Nephron progenitor cell (in vitro differentiated cells): Measurements from ENCODE around the gene PI4KA.

ENCODE experiments used
- DNase-seq: peaks from one replicate; pipeline ENCODE4 v3.0.0; 2021
- H3K27ac Mint-ChIP-seq: 2 replicates; pipeline ENCODE4 v1.8.0; 2021; ENCODE audit warnings: mild to moderate bottlenecking, moderate library complexity, mixed read lengths
- H3K27me3 Mint-ChIP-seq: 2 replicates; pipeline ENCODE4 v1.8.0; 2021; ENCODE audit warnings: mild to moderate bottlenecking, low read depth, mixed read lengths; ENCODE audit not compliant: poor library complexity
- H3K36me3 Mint-ChIP-seq: 2 replicates; pipeline ENCODE4 v1.8.0; 2021; ENCODE audit warnings: low read depth, mixed read lengths
- H3K4me1 Mint-ChIP-seq: 2 replicates; pipeline ENCODE4 v1.8.0; 2021; ENCODE audit warnings: mixed read lengths
- H3K4me3 Mint-ChIP-seq: 2 replicates; pipeline ENCODE4 v1.8.0; 2021; ENCODE audit warnings: mild to moderate bottlenecking, moderate library complexity, mixed read lengths
- H3K9me3 Mint-ChIP-seq: 2 replicates; pipeline ENCODE4 v1.8.0; 2021; ENCODE audit warnings: mild to moderate bottlenecking, moderate library complexity, mixed read lengths
- CTCF ChIP-seq: fragments of 200-600 bp; sonication (generic); IDR thresholded peaks from 2 replicates; pipeline ENCODE4 v1.5.0; 2021; ENCODE audit warnings: antibody characterized with exemption

Gene PI4KA

DNA sequence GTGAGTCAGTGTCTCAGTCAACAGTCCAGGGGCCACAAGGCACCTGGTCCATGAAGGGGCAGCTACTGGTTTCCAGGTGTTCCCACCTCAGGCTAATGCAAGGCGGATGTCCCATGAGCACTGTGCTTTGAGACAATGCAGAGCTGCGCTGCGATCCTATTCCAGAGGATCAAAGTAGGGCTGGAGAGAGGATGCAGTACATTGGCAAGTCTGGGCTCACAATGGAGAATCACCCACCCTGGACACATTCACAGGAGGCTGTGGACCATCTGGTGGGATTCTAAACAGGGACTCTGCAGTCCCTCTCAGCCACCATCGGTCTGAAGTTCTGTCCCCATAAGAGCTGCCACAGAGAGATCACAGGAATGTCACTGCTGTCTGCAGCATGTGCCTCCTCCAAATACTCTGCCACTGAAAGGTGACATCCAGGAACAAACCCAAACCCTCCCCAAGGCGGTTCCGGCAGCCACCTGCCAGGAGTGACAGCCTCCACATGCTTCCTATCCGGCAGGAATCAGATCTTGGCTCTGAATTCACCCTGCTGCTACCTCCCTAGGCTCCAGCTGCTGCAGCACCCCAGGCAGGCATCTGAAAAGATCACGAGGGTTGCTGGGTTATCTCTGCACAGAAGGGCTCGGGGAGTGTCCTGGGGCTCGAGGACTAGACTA is 130.0 kb downstream of the PI4KA start:
- Mint-ChIP-seq H3K27ac (no peak overlapping the region), H3K36me3 (peaks cover 8% of the 10 kb centered on the region), H3K27me3 (no peaks in the 10 kb centered on the region), H3K9me3 (no peaks in the 10 kb centered on the region), H3K4me1 (no peaks in the 10 kb centered on the region), H3K4me3 (no peak overlapping the region)
- no peak for TF ChIP-seq CTCF
- DNase-seq, result no peak

- H3K27ac Mint-ChIP-seq, result no peak overlapping the region
- no peak overlapping the region for H3K4me3 Mint-ChIP-seq
- no peak for TF ChIP-seq CTCF
Observed at GRCh38 chr22:20727118-20728015, 131.2 kb downstream of the PI4KA start.

DNA sequence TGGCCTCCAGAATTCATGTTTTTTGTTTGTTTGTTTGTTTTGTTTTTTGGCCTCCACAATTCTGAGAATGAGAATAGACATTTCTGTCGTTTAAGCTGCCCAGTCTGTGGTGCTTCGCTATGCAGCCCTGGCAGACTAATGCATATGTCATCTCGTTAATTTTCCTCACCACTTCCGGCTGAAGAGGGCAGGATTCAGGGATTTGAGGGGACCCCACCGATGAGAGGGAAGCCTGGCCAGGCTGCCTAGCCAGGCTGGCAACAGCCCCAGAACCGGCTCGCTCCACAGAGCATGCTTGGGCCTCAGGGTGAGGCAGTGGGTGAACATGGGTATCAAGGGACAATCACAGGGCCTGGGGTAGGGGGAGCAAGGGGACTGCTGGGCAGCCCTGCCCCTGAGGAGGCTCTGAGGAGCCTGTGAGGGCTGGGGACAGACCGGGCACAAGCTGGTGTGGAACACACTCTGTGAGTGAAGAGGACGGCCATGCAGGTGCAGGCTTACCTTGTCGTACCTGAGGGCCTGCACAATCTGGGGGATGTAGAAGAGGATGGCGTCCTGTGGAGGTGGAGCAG is 132.5 kb downstream of the PI4KA start:
- no peaks in the 10 kb centered on the region for H3K4me1 Mint-ChIP-seq
- H3K4me3 Mint-ChIP-seq, result no peak overlapping the region
- no peaks in the 10 kb centered on the region for H3K9me3 Mint-ChIP-seq
- no peak for TF ChIP-seq CTCF
- peaks cover 2% of the 10 kb centered on the region for H3K27me3 Mint-ChIP-seq
- H3K27ac Mint-ChIP-seq, result no peak overlapping the region
- DNase-seq, result no peak
- H3K36me3 Mint-ChIP-seq, result peaks cover 21% of the 10 kb centered on the region

More at GRCh38 chr22:20727118-20728015, 131.2 kb downstream of the PI4KA start:
- Mint-ChIP-seq H3K36me3 (peaks cover 14% of the 10 kb centered on the region), H3K27me3 (no peaks in the 10 kb centered on the region), H3K9me3 (no peaks in the 10 kb centered on the region), H3K4me1 (no peaks in the 10 kb centered on the region)
- no peak for DNase-seq

DNA sequence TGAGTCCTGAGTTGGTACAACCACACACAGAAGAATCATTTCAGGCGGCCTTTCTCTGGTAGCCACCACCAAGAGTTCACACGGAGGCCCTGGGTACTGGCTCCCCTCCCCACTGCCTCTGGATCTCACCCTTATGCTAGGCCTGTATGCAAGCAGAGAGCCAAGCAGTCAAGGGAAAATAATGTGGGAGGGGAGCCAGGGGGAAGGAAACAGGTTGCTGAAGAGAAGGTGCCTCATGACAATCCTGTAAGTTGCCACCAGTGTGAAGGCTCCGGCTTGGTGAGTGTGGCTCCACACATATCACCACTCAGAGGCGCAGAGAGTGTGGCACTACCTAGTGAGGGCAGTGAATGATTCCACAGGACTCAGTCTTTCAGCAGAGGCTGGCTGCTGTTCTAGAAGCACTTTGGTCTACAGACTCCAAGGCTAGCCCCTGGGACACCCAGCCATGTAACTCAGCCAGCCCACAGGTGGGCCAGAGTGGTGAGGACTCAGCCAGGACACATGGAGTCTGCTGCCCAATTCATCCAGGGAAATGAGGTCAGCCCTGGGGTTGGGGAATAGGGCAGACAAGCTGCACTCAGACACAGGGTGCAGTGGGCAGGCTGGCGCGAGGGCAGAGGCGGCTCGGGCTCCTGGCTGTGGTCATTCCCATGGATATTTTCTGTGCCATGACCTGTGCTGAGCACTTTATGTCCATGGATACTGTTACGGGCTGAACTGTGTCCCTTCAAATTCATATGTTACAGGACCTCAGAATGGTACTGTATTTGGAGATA is 133.7 kb downstream of the PI4KA start:
- Mint-ChIP-seq H3K27me3 (peaks cover 2% of the 10 kb centered on the region), H3K27ac (no peak overlapping the region), H3K9me3 (no peaks in the 10 kb centered on the region), H3K36me3 (peaks cover 32% of the 10 kb centered on the region), H3K4me3 (no peak overlapping the region), H3K4me1 (no peaks in the 10 kb centered on the region)
- DNase-seq, result no peak
- TF ChIP-seq CTCF, result no peak

DNA sequence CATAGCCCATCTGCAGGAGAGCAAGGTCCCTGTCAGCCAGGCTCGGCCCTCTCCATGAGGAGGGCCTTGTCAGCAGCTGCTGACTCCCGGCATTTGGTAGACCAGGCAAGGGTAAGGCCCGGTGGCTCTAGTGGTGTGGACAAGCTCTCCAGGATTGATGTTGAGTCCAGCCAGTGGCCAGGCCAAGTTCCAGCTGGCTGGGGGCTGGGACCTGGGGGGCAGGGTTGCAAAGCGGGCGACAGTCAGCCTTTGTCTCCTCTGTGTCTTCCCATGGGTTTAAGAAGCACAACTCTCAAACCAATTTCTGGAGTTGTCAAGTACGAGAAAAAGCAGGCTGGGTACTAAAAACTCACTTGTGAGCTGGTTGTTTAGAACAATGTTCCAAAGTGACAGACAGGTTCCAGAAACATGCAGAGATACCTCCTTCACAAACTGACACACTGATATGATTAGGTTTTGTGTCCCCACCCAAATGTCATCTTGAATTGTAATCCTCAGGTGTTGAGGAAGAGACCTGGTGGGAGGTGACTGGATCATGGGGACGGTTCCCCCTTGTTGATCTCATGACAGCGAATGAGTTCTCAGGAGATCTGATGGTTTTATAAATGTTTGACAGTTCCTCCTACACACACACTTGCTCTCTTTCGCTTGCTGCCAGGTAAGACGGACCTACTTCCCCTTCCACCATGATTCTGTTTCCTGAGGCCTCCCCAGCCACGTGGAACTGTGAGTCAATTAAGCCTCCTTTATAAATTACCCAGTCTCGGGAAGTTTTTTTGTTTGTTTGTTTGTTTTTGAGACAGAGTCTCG is 137.0 kb downstream of the PI4KA start:
- Mint-ChIP-seq H3K27ac (peak overlapping the region; percentile 71), H3K4me1 (no peaks in the 10 kb centered on the region), H3K4me3 (no peak overlapping the region), H3K9me3 (no peaks in the 10 kb centered on the region), H3K36me3 (peaks cover 35% of the 10 kb centered on the region), H3K27me3 (peaks cover 2% of the 10 kb centered on the region)
- no peak for TF ChIP-seq CTCF
- no peak for DNase-seq
